HG03378 (cell line): ENCODE data around the gene BCL6B.
"Not testable (repeated sequence)": the region's sequence is repeated elsewhere in the genome, so short reads cannot be mapped to it uniquely, and the experiment has no call there.

ENCODE experiments used
- ATAC-seq: cut with Tn5 transposase; IDR thresholded peaks from one replicate; pipeline ENCODE4 v1.9.1; 2021; ENCODE audit warnings: mild to moderate bottlenecking, moderate library complexity; ENCODE audit not compliant: unreplicated experiment

The BCL6B gene

DNA sequence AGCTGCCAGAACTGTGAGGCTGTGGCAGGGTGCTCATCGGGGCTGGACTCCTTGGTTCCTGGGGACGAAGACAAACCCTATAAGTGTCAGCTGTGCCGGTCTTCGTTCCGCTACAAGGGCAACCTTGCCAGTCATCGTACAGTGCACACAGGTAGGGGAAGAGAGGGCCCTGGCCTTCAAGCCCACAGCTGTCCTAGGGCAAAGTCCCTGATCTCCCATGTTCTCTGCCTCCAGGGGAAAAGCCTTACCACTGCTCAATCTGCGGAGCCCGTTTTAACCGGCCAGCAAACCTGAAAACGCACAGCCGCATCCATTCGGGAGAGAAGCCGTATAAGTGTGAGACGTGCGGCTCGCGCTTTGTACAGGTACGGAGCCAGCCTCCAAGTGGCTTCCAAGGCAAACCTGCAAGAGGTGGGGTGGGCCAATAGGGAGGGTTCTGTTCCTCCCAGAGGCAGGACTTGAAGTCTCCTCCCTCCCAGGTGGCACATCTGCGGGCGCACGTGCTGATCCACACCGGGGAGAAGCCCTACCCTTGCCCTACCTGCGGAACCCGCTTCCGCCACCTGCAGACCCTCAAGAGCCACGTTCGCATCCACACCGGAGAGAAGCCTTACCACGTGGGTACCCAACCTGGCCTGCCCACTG, 3.7 kb downstream of the BCL6B start:
- no peak for ATAC-seq

DNA sequence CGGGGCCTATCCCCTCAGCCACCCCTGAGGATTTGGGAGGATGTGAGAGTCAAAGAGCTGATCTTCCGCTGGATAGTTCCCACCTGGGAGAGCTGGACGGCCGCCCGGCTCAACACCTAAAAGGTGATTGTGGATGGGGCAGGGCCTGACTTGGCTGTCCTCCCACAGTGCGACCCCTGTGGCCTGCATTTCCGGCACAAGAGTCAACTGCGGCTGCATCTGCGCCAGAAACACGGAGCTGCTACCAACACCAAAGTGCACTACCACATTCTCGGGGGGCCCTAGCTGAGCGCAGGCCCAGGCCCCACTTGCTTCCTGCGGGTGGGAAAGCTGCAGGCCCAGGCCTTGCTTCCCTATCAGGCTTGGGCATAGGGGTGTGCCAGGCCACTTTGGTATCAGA, 4.5 kb downstream of the BCL6B start:
- no peak for ATAC-seq

DNA sequence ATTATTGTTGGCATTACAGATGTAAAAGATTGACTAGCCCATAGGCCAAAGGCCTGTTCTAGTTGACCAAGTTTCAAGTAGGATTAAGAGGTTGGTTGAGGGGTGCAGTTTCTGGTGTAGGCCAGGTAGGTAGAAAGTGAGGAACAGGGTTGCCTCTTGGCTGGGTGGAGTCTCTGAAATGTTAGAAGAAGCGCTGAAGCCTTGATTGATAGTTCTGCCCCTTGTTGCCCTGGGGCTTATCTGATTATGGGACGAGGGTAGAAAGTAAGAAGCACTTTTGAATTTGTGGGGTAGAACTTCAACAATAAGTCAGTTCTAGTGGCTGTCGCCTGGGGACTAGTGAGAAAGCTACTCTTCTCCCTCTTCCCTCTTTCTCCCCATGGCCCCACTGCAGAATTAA, 6.2 kb downstream of the BCL6B start:
- ATAC-seq: no peak

DNA sequence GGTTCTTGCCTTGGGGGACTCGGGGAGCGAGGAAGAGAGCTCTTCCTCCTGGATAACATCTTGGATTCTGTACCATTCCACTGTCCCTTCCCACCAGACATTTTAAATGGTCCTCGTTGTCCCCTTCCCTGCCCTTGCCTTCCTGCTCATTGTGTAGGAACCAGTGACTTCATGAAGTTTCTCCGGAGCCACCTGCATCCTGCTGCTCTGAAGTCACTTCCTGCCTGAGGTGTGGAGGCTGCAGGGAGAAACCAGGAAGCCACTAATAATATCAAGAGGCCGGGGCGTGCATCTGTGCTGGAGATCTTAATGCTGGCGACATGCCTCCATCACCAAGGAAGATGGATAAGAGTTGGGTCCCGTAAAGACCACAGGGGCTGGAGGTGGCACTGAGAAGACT, 6.8 kb downstream of the BCL6B start:
- no peak for ATAC-seq

DNA sequence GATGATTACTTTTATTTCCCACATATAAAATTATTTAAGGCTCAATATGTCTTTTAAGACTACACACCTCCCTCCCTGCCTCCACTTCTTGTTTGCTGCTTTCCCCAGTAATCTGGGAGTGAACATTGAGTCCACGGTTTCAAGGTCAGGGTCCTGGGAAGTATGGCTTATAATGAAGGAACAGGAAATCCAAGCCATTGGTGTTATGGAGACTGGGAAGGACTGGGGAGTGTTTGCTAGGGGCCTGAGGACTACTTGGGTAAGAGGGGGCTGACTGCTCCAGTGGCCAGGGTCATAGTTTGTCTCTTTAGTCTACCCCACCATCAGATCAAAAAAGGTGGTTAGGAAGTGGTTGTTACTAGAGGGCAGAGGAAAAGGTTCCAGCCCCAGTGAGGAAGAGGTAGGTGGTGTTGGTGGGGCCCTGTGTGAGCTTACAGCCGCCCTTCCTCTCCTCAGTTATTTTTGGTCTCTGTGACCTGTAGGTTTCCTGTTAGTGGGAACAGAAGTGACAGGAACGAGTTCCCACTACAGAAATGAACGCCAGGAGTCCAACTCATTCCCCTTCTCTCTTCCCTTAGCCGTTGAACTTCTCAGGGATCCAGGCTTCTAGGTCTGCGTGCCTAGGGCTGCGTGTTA, 12.2 kb downstream of the BCL6B start:
- no peak for ATAC-seq

DNA sequence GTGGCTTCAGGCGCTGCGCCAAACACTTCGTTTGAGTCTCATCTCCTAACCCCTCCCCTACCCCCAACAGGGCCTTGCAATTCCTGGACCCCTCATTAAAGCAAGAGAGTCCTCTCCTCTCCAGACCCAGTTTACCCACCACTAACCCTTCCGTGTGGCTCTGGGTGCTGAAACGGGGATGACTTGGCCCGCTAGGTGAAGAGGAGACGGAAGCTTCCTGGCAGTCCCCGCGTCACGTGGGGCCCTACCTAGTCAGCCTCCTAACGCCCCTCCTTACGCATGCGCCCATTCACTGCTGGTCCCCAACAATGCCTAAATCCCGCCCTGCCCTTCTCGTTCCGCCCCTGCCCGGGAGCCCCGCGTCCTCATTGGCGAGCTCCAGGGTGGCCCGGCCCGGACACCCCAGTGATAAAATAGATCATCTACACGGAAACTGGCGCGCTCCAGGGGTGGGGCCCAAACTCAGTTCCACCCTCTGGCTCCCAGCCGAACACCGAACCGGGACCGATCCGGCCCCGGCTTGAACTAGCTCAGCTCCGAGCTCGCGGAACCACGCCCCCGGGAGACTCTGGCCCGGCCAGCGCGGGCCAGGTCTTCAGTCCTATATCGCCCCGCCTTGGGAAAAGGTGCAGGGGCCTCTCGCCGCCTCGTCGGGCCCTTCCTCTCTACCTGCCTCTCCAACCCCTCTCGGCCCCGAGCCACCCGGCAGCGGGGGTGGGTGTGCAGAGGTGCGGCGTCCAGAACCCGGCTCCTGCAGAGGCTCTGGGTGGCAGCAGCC, 12.9 kb downstream of the BCL6B start, which contains the start of gene SLC16A13:
TSS of gene SLC16A13 (plus strand) at position 425 of the 778 bp plus-strand sequence. CDS start 368 bp downstream, outside the sequence.
- ATAC-seq: peak; percentile 80

DNA sequence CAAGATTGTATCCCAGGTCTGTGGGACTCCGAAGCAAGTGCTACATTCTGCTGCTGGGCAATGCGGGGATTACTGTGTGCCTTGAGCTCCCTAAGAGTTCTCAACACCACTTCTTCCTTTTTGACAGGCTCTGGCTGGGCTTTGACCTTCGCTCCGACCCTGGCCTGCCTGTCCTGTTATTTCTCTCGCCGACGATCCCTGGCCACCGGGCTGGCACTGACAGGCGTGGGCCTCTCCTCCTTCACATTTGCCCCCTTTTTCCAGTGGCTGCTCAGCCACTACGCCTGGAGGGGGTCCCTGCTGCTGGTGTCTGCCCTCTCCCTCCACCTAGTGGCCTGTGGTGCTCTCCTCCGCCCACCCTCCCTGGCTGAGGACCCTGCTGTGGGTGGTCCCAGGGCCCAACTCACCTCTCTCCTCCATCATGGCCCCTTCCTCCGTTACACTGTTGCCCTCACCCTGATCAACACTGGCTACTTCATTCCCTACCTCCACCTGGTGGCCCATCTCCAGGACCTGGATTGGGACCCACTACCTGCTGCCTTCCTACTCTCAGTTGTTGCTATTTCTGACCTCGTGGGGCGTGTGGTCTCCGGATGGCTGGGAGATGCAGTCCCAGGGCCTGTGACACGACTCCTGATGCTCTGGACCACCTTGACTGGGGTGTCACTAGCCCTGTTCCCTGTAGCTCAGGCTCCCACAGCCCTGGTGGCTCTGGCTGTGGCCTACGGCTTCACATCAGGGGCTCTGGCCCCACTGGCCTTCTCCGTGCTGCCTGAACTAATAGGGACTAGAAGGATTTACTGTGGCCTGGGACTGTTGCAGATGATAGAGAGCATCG, 15.4 kb downstream of the BCL6B start:
- no peak for ATAC-seq

DNA sequence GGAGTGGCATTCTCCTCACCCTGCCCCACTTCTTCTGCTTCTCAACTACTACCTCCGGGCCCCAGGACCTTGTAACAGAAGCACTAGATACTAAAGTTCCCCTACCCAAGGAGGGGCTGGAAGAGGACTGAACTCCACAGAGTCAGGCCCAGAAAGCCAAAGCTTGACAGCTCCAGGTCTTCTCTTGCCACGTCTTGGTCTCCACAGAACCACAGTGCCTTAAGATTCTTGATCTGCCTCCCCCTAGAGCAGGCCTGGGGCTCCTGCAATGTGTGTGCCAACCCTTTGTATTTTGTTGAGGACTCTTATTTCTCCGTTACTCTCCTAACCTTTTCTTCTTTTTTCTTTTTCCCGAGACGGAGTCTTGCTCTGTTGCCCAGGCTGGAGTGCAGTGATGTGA, 17.0 kb downstream of the BCL6B start:
- ATAC-seq: no peak

DNA sequence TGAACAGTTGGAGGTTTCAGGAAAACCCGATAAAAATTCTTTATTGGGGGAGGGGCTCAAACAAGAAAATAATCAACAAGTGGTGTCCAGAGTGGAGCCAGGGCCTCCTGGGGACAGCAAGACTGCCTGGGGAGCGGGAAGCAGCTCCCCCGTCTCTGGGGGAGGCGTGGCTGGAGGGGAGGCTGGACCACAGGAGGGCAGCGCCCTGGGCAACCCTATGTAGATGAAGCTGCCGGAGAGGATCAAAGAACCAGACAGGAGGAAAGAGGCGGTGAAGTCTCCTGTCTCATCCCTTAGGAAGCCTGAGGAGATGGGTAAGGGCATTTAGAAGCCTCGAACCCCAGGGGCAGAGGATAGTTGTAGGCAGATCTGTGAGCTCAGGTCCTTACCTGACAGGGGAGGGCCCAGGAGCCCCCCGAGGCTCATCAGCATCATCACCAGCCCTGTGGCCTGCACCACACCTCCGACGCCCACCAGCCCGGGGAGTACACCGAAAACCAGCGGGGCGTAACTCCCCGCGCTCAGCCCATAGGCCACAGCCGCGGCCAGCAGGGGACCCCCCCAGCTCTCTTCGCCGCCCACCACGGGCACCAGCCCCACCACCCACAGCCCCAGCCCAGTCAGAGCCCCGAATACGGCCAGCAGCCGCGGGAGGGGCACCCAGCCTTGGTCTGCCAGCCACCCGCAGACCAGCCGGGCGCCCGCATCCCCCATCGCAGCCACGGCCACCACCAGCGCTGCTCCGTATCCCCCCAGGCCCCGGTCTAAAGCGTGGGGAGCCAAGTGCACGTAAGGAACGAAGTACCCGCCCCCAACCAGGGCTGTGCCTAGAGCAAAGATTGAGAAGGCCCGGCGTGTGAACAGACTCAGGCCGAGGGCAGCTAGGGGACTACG, 19.0 kb downstream of the BCL6B start:
- no peak for ATAC-seq

DNA sequence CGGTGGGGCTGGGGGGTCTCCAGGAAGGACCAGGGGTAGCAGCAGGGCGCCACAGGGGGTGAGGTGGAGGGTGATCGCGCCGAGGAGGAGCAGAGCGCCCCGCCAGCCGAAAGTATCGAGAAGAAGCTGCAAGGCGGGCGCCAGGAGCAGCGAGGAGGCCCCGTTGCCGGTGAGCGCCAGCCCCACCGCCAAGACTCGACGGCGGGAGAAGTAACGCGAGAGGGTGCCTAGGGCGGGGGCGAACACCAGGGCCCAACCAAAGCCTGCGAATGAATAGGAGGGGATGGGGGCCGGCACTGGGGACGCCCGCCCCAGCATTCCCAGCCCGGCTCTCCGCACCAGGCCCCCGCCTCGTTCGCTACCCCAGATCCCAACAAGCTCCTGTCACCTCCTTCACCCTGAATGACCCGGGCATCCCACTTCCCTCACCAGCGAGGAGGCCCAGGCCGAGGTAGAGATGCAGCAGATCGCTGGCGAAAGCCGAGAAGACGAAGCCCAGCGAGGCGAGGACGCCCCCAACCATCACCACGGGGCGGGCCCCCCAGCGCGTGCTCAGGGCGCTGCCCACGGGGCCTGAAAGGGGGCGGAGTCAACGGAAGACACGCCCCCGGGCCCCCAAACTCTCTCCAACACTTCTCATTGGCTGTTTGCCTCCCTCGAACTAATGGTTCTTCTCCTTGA, 19.8 kb downstream of the BCL6B start:
- no peak for ATAC-seq

DNA sequence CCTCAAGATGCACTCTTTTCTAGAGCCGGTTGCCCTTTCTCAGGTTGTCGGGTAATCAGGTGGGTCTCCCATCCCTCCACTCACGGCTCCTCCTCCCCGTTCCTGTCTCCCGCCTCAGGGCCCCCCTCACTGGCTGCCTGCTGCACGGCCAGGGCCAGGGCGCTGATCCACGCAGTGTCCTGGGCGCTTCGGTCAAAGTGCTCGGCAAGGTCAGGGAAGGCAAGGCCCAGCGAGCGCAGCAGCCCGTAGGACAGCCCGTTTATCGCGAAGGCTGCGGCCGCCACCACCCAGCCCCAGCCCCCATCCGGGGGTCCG, 20.3 kb downstream of the BCL6B start:
- no peak for ATAC-seq

DNA sequence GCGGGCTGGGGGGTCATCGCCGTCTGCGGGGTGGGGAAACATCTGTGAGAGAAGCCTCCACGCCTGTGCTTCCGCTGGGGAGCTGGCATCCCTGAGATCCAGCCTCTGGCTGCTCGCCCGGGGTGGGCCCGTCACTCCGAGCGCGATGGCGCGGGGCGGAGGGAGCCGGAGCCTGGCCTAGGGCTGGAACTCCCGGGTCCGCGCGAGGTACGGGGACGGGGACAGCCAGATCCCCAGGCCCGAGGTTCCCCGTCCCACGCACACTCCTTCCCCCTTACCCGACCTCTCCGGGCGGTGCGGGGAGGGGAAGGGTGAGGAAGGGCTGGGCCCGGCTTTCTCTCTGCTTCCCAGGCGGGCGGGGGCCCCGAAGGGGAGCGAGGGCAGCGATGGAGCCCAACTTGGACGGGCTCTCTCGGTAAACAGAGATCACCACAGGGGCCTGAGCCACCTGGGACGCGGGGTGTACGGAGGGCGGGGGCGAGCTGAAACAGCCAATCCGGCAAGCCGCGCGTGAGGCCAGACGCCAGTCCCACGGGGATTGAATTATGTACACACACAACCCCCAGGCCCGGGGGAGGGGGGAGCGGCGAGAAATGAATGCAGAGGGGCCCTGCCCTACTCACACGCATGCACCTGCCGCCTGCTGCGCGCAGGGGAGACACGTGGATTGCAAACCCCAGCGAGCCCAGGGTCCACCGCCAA, 20.8 kb downstream of the BCL6B start, which contains the start of gene SLC16A11:
TSS of gene SLC16A11 (minus strand) at position 596 of the 702 bp plus-strand sequence. CDS start at position 17, 579 bp downstream.
- ATAC-seq: no peak

DNA sequence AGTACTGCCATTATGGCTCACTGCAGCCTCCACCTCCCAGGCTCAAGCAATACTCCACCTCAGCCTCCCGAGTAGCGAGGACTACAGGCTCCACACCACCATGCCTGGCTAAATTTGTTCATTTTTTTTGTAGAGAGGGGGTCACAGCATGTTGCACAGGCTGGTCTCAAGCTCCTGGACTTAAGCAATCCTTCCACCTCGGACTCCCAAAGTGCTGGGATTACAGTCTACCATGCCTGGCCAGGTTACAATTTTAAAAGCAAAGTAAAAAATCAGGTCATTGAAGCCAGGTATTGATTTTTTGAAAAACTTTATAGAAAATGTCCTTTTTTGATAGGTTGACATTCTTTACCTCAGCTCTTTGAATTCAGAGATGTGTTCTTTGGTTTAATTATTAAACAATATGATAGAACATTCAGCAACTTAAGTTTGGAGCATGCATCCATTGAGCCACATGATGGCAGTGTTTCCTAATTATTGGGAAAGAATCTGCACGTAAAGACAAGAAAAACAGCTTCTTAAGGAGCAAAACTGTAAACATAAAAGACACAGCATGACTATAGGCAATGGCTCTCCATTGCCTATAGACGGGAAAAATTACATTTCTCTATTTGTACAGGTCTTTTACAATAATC, 22.8 kb downstream of the BCL6B start:
- ATAC-seq: no peak

DNA sequence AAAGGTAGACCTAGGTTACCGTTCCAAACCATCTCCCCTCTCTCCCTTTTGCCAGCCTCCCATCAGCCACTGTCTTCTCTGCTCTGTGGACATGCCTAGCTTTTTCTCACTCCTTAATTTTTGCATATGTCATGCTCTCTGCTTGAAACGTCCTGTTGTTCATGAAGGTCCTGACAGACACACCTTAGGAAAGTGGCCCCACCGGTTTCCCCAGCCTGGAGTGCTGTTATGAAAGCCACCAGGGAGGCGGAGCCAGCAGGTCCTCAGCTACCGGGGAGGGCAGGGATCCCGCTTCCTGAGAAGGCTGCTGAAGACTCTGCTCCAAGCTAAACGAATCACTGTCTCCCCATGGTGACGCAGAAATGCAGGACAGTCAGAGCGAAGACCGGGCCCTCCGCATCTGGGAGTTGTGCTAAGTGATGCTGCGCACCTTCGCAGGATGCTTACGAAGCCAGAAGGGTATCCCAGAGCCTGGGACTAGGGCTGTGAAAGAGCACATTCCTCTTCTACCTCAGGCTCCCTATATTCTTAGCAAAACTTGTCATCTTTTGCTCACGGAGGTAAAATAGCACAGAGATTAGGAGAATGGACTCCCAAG, 23.4 kb downstream of the BCL6B start:
- no peak for ATAC-seq

DNA sequence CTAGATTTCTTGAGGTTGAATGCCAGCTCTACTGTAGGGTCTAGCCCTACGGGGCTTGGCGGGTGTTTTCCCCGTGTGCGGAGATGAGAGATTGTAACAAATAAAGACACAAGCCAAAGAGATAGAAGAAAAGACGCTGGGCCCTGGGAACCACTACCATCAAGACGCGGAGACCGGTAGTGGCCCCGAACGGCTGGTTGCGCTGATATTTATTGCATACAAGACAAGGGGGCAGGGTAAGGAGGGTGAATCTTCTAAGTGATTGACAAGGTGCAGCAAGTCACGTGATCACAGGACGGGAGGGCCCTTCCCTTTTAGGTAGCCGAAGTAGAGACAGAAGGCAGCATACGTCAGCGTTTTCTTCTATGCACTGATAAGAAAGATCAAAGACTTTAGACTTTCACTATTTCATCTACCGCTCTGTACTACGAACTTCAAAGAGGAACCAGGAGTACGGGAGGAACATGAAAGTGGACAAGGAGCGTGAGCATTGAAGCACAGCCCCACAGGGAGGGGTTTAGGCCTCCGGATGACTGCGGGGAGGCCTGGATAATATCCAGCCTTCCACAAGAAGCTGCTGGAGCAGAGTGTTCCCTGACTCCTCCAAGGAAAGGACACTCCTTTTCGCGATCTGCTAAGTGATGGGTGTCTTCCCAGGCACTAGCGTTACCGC, 24.0 kb downstream of the BCL6B start:
- ATAC-seq: not testable (repeated sequence)

DNA sequence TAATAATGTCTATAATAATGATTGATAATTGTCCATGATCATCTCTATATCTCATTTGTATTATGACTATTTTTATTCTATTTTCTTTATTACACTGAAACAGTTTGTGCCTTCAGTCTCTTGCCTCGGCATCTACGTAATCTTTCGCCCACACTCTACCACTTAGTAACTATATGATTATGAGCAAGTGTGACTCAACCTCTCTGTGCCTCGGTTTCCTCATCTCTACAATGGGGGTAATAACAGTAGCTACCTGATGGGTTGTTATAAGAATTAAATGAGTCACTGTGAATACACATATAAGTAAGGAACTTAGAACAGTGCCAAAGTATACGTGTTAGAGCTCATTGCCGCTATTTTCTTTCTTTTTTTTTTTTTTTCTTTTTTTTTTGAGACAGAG, 24.7 kb downstream of the BCL6B start:
- no peak for ATAC-seq

DNA sequence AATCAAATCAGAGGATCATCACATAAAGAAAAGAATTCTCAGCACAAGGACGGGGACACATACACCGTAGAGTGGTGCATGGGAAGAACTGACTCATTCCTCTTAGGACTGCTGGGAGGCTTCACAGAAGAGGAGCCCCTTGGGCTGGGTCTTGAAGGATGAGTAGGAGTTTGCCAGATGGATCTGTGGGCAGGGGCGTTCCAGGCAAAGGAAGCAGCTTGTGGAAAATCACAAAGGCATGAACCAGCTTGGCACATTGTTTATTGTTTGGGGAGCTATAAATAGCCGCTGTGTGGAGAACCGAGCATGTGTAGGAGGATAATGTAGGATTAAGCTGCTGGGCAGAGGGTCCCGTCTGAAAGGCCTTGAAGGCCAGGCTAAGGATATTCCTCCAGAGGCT, 26.1 kb downstream of the BCL6B start:
- no peak for ATAC-seq

DNA sequence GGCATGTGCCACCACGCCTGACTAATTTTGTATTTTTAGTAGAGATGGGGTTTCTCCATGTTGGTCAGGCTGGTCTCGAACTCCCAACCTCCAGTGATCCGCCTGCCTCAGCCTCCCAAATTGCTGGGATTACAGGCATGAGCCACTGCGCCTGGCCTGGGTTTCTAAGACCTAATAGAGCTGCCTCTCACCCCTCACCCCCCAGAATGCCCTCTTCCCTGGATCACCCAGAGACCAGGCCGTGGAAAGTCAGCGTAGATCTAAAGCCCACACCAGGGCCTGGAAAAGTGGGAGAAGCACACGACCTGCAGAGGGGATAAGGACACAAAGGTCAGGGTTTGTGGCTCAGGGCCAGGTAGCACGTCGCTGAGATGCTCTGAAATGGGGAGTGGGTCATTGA, 27.7 kb downstream of the BCL6B start:
- not testable (repeated sequence) for ATAC-seq
